Measurements from ENCODE around the gene SUMF1.

SUMF1 gene

DNA sequence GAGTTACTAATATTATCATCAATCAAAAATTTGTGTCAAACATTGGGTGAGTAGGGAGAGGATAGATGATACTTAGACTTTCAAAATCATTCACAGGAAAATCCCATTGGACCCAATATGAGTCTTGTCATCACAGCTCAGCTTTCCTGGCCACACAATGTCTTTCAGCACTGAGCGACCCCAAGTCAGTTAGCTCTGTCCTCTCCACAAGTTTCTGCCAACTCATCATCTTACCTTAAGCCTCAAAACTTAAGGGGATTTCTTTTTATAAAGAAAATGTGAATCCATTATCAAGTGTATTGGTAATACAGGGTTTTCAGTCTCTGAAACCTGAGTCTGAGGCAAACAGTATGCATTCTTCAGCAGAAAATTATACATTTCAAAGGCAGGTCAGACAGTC lies 55.8 kb downstream of the SUMF1 start:
- DNase-seq, result no peak

DNA sequence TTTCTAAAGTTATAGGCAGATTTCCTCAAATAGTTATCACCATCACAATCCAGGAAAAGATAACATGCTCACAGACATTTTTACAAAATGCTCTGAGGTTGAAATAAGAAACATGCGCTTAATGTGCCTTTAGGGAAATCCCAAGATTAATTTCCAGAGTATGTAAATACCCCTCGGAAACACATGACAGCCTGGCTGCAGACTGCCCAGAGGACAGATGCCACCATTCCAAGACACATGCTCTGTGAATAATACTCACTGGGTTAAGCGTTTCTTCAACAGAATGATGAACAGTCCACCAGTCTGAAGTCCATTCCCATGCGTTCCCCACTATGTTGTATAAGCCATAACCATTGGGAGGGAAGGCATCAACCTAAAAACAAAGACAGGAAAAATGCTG lies 56.5 kb downstream of the SUMF1 start:
- DNase-seq, result no peak

DNA sequence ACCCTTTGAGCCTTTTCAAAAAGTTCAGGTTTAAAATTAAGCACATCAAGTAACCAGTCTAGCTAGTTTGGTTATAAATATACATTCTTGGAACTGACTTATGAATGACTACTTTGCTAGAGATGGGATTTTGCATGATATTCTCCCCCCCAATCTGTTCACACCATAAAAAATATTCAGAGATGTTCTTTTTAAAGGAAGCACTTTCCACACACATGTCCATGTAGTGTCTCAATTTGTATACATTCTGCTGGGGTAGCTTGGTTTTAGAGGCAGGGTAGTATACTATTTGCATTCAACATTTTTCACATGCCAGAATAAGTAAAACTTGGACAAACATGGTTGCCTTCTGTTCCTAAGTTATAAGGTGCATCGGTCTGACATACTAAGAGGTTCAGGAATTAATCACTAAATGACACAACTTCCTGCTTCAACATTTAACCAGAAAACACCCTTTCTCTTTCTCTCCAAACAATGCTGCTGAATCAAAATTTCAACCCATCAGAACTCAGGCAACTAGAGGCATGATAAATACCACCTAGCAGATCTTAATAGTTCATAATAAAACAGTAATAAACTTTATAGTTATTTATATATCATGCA lies 57.0 kb downstream of the SUMF1 start:
- DNase-seq, result no peak

DNA sequence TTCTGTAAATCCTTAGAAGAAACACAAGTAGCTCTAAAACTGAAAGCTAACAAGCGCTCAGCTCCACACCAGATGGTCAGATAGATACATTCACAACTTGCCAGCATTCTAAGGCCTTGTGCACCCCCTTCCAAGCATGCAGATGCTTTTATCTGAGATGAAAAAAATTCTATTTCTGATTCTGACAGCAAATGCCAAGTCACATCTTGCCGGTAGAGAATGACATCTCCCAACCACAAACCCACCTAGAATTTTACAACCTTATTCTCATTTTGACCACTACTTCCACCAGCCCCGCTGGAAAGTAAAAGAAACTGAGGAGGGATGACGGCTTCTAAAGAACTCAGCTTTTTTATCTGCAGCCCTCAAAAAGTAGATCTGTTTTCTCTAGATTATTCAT lies 57.7 kb downstream of the SUMF1 start:
- no peak for DNase-seq

DNA sequence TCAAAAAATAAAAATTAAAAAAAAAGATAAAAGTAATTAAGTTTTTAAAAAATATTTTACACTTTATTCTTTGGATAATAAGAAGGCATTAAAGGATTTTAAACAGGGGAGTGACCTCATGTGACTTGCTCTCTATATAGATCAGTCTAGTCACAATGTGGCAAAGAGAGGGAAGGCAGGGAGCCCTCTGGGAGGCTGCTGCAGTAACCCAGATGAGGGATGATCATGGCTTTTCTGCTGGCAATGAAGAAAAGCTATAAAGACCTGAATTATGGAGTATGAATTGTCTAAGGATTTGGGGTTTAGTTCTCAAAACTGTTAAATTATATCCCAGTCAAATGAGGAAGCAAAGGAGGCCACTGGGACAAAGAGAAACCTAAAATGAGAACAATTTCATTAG lies 58.1 kb downstream of the SUMF1 start:
- DNase-seq, result no peak

DNA sequence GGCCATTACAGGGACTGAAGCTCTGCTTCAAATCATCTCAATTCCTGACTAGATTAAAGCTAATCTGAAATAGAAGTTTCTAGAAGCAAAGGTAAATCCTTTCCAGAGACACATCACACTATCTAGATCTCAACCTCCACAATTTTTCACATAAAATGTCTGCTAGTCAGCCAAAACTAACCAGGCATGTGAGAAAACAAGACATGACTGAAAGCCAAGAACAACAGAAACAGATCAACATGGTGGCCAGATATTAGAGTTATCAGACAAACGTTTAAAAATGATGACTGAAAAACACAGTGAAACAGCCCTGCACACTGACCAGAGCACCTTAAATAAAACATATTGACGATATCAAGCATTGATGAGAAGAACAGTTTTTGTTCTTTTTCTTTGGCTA lies 59.1 kb downstream of the SUMF1 start:
- no peak for DNase-seq

DNA sequence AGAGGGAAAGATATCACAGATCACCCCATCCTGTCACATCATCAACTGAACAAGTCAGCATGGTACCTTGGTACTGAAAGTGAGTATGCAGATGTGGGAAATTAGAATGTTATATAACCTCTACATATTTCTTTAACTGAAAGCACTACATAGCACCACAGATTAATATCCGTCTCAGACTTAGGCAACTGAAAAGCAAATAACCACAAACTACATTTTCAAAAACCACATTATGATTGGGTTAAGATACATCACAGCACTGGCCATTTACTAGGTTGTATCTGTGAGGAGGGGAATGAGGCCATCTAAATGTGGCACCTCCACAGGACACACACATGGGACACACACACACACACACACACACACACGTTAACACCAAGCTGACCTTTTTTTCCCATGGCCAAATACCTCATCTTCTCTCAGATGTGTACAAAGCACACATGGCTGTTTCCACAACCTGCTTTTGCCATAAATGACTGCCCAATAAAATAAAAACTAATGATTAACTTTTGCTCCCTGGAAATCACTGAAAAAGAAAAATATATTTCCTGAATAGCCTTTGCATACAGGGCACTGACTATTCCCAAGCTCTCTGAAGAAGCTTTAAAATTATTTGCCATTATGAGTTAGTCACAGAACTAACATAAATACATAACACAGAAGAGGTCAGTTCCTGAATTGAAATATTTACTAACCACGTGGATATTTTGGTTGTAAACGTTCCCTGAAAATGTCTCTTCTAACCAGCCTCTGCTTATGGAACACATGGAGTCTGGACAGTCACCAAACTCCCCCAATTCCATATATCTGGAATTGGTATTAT lies 60.1 kb downstream of the SUMF1 start:
- no peak for DNase-seq

DNA sequence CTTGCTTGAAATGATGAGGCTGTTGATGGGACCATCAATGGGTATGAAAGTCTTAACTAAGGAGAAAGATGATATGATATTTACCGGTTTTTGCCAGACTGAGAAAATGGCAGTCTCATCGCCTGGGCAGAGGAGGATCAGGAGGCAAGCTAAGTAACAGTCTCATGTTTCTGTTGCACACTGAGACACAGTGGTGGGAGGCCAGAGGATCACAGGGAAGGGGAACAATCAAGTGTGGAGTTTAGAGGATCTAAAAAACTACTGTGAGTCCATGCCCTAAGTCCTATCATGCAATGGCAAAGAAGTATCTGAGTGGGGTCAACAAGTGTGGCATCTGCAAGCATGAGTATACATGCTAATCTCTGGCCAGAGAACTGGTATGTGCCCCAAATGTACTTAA lies 62.2 kb downstream of the SUMF1 start:
- DNase-seq, result no peak

DNA sequence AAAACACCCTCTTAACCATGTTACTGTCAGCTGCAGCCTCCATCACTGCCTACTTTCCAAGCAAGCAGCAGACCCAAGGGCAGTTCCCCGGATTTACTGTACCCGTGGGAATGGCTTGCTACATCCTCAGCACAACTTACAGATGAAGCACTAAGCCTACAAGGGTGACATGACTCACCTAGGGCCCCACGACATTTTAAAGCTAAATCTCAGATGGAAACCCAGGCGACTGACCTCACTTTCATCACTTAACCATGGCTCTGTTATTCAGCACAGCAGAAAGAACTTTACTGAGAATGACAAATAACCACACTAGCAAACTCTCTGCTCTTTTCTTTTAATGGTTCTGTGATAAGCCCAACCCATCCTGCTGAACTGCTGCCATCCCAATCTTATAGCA lies 65.6 kb downstream of the SUMF1 start:
- DNase-seq, result no peak

DNA sequence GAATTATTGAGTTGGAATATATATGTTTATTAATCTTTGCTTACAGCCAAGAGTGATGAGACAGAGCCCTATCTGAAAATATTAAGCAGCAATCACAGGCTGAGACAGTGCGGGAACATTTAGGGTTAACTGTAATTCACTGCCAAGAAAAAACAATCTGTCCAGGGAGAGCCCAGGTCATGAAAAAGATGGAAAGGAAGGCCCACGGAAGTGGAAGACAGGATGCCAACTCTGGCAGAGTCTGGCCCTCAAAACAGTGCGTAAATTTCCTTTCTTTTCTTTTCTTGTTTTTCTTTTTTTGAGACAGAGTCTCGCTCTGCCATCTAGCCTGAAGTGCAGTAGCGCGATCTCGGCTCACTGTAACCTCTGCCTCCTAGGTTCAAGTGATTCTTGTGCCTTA lies 67.6 kb downstream of the SUMF1 start:
- DNase-seq, result no peak

DNA sequence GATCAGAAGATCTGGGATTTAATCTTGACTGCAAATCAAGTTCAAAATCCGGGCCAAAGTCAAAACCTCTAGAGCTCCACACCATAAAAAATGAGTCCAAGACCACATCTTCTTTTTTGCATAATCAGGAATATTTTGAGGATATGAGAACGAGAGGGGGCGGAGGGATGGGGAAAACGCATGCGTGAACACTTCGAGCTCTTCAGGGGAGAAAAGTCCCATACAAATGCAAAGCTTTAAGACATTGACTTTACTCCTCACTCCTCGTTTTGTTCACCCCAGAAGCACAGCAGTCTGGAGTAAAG lies 68.2 kb downstream of the SUMF1 start:
- no peak for DNase-seq

DNA sequence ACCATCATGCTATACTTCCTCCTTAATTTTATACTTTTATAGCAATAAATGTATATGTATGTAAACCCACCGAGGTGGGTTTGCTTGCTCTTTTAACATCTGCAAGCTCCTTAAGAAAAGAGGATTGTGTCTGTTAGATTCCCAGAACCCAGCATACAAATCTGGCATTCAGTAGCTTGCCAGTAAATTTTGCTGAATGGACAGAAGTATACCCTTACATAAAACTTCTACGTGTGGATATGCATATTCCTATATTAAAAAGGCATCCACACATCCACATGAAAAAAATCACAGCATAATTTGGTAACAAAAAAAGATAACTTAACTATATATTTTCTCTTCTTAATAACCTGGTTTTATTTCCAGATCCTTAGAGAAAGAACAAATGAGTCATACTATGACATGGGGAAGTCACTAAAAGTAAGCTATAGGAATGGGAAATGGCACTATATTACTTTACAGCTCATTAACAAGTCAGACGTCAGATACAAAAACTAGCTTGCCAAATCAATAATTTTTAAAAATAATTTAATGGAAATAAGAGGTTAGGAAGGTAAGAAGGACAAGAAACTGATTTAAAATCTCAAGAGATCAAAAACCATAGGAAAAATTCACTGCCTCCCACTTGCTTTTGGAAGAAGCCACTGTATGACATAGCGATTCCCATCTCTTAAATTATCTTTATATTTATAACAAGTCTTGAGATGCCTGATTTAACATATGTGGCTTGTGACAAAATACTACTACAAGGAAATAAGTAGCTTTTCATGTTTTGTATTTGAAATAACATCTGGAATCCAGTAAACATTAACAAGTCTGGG lies 68.7 kb downstream of the SUMF1 start:
- no peak for DNase-seq

DNA sequence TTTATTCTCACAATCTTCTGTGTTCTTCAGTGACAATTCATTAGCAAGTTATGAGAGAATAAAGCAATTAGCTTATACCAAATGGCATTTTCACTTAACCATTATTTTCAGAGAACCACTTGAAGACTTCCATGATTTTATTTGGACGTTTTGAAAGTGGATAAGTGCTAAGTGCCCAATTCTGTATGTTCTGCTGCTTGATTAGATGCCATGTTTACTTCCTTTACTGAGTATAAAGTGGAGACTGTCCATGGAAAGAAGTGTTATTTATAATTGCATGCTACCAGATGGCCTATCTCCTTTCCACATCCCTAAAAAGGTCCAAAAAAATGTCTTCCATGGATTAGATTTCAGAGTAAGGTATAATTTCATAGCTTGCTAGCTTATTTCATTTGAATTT lies 69.6 kb downstream of the SUMF1 start:
- no peak for DNase-seq

DNA sequence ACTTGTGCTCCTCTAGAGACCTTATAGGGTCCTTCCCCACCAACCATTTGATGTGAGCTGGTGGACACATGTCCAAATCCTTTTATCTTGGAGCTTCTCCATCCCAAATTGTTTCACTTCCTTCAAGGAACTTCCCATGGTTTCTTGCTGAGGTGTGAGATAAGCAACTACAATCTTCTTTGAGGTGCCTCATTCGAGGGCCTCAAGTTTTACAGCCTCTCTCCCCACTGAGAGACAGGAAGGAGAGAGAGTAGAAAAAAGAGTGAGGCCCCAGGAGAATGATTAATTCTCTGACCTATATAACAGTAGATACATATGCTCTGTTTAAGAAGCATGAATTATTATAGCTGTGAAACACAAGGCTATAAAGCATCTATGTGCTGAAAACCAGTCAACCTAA lies 70.5 kb downstream of the SUMF1 start:
- DNase-seq, result no peak

DNA sequence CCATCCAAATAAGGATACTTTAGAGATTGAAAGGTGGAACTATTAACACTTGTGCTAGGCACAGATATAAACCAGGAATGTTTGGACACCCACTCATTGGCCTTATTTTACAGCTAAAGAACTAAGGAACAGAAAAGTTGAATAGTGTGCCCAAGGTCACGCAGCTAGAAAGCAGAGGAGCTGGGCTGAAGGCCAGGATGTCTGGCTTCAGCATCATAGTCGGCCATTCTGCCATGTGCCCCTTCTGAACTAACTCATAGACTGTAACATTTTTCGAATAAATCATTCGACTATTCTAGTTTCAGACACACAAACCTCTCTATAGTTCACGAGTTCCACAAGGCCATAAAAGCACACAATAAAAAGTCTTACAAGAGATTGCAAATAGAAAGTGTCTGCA lies 71.1 kb downstream of the SUMF1 start:
- no peak for DNase-seq

DNA sequence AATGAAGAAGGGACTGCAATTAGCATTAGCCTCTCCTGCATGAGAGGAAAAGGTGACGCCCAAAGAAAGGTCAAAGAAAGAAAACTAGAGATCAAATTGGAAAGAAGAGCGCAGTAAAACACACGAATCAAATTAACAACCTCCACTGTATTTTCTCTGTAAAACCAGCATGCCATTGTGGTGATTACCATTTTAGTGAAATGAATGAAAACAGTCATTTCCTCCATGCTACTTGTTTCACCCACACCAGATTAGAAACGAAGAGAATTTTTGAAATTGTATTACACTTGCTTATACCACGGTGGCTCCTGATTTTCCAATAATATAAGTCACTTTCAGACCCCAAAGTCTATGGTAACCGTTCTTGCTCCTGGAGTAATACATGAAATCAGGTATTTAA lies 71.6 kb downstream of the SUMF1 start:
- no peak for DNase-seq

DNA sequence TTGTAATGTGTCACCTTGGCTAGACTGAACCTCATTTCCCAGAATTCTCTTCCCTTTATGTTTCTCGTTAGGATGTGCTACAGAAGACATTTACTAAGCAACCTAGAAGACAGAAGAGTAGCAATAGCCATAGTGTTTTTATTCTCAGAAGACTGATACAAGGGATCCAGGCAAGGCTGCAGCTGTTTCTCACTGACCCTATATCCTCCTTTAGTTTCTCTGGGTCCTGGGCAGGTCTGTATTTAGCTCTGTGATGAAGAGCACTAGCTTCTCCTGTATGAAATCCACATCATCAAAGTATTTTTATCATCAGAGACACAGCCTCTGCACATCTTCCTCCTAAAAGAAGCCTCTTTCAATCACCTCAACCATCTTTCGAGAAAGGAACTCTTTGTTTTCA lies 72.5 kb downstream of the SUMF1 start:
- no peak for DNase-seq

DNA sequence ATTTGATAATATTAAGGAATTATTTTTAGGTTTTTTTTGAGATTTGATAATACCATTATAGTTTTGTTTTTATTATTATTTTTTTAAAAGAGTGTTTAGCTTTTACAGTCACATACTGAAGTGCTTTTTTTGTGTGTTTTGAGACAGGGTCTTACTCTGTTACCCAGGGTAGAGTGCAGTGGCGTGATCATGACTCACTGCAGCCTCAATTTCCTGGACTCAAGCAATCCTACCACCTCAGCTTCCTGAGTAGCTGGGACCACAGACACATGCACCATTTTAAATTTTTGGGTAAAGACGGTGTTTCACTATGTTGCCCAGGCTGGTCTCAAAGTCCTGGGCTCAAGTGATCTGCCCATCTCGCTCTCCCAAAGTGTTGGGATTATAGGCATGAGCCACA lies 73.0 kb downstream of the SUMF1 start:
- DNase-seq, result no peak

DNA sequence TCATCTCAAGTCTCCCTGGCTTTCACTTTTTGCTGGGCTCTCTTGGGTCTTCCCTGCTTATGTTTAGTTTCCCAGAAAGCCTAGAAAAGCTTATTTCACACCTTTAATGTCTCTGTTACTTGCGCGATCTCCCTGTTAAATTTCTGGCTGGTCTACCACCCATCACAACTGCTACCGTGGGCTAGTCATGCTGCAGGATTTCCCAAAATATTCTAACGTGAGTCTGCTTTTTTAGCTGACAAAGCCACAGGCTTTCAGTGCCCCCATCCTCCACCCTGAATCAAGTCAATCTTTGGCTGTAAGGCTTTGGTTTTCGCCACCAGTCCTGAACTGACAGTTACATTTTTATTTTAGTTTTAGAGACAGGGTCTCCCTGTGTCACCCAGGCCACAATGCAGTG lies 74.1 kb downstream of the SUMF1 start:
- no peak for DNase-seq

DNA sequence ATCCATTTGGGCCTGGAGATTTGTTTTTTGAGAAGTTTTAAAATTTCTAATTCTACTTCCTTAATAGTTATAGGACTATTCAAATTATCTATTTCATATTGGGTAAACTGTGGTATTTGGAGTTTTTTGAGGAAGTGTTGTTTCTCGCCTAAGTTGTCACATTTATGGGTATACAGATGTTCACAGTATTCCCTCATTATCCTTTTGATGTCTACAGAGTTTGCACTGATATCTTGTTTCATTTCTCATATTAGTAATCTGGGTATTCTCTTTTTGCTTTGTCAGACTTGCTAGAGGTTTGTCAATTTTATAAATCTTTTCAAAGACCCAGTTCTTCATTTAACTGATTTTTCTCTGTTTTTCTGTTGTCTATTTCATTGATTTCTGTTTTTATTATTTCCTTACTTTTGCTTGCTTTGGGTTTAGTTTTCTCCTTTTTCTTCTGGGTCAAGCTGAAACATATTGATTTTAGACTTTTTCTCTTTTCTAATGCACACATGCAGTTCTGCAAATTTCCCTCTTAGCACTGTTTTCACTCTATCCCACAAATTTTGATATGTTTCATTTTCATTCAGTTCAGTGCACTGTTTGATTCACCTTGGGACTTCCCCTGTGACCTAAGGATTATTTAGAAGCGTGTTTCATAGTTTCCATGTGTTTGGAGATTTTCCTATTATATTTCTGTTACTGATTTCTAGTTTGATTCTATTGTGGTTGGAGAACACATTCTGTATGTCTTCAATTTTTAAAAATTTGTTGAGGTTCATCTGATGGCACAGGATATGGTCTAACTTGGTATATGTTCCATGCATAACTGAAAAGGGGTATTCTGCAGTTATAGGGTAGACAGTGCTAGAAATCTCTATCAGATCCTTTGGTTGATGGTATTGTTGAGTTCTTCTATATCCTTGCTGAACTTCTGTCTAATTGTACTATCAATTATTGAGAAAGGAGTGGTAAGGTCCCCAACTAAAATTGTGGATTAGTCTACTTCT lies 79.6 kb downstream of the SUMF1 start:
- no peak for DNase-seq

DNA sequence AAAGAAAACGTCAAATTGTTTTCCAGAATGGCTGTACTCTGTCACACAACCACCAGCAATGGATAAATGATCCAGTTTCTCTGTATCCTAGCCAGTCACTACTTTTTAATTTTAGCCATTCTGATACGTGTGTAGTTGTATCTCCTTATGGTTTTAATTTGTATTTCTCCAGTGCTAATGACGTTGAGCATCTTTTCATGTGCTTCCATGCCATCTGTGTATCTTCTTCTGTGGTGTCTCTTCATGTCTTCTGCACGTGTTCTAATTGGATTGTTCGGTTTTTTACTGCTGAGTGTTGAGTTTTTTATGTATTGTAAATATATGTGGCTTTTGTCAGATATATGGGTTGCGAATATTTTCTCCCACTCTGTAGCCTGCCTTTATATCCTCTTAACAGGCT lies 81.9 kb downstream of the SUMF1 start:
- no peak for DNase-seq

DNA sequence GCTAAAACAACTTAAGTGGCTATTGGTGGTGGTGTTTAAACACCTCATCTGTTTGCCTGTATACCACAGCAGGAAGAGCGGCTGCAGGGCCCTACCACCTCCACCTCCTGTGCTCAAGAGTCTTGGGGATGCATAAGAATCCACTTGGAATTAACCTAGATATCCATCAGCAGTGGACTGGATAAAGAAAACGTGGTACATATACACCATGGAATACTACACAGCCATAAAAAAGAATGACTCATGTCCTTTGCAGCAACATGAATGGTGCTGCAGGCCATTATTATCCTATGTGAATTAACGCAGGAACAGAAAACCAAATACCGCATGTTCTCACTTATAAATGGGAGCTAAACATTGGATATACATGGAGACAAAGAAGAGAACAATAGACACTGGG lies 87.1 kb downstream of the SUMF1 start:
- DNase-seq, result no peak

DNA sequence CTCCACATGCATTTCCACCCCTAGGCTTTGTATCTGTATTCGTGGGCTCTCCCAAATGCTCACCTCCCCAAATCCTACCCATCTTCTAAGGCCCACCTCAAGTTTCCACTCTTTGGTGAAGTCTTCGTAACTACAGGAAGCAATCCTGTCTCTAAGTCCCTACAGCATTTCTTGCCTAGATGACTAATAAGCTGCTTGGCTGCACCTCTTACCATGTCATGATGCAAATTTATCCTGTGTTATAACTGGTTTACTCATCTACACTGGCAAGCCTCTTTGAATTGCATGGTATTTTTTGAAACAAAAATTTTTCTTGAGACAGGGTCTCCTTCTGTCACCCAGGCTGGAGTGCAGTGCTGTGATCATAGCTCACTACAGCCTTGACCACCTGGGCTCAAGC lies 90.6 kb downstream of the SUMF1 start:
- no peak for DNase-seq
